ENCODE data around the gene RASA3.

GRCh38 chr13:114161028-114161556 is 28.7 kb upstream of the RASA3 start:
- TF ChIP-seq POLR2AphosphoS5 (IDR thresholded peaks at IDR 0.05; ENCODE audit: low read depth): no peak
- no peak for TF ChIP-seq REST (IDR thresholded peaks at IDR 0.05; ENCODE audit: insufficient replicate concordance, low read depth)
- TF ChIP-seq CTCF (IDR thresholded peaks at IDR 0.05; ENCODE audit: insufficient read depth, low read length): no peak
